ENCODE results near the gene MBOAT2. TPM values are rescaled to one million over a fixed set of nuclear protein-coding genes. Genes with fewer than 3 reads are reported as not detected.

The MBOAT2 gene
- total RNA-seq, 1 donor from 2014 or later, result 5.3 TPM

- no peaks in the 10 kb centered on the region for H3K9me3 ChIP-seq (replicated peaks)
- no peaks in the 10 kb centered on the region for H3K27me3 ChIP-seq (ENCODE audit: low read depth)
- H3K27ac ChIP-seq (replicated peaks), result no peak overlapping the region
- intact Hi-C loops (cut with micrococcal nuclease), result no loop called here
- H3K4me3 ChIP-seq, result no peak overlapping the region
- no peak for TF ChIP-seq CTCF (IDR thresholded peaks at IDR 0.05; ENCODE audit: borderline replicate concordance)
- no peaks in the 10 kb centered on the region for H3K36me3 ChIP-seq
- peaks cover 10% of the 10 kb centered on the region for H3K4me1 ChIP-seq
- DNase-seq, result no peak
Observed at GRCh38 chr2:8997631-8998030, 5.9 kb downstream of the MBOAT2 start.

- Histone ChIP-seq H3K9me3 (replicated peaks) (no peaks in the 10 kb centered on the region), H3K4me3 (no peak overlapping the region), H3K27me3 (ENCODE audit: low read depth) (no peaks in the 10 kb centered on the region), H3K36me3 (no peaks in the 10 kb centered on the region), H3K27ac (replicated peaks) (no peak overlapping the region), H3K4me1 (peaks cover 5% of the 10 kb centered on the region)
- no peak for TF ChIP-seq CTCF (IDR thresholded peaks at IDR 0.05; ENCODE audit: borderline replicate concordance)
- intact Hi-C loops (cut with micrococcal nuclease), result no loop called here
- DNase-seq, result no peak
Observed at GRCh38 chr2:8997108-8997507, 6.4 kb downstream of the MBOAT2 start.

- Histone ChIP-seq H3K27ac (replicated peaks) (no peak overlapping the region), H3K27me3 (ENCODE audit: low read depth) (no peaks in the 10 kb centered on the region), H3K36me3 (no peaks in the 10 kb centered on the region), H3K4me3 (no peak overlapping the region), H3K9me3 (replicated peaks) (no peaks in the 10 kb centered on the region), H3K4me1 (no peaks in the 10 kb centered on the region)
- no peak for DNase-seq
- TF ChIP-seq CTCF (IDR thresholded peaks at IDR 0.05; ENCODE audit: borderline replicate concordance), result no peak
- intact Hi-C loops (cut with micrococcal nuclease), result no loop called here
Observed at GRCh38 chr2:8996006-8996405, 7.5 kb downstream of the MBOAT2 start.

- Histone ChIP-seq H3K27ac (replicated peaks) (no peak overlapping the region), H3K9me3 (replicated peaks) (no peaks in the 10 kb centered on the region), H3K4me3 (no peak overlapping the region), H3K27me3 (ENCODE audit: low read depth) (no peaks in the 10 kb centered on the region), H3K36me3 (no peaks in the 10 kb centered on the region), H3K4me1 (no peaks in the 10 kb centered on the region)
- intact Hi-C loops (cut with micrococcal nuclease), result no loop called here
- no peak for DNase-seq
- TF ChIP-seq CTCF (IDR thresholded peaks at IDR 0.05; ENCODE audit: borderline replicate concordance), result no peak
Observed at GRCh38 chr2:8994386-8994785, 9.1 kb downstream of the MBOAT2 start.

- DNase-seq, result no peak
- no peak overlapping the region for H3K27ac ChIP-seq (replicated peaks)
- no peak for TF ChIP-seq CTCF (IDR thresholded peaks at IDR 0.05; ENCODE audit: borderline replicate concordance)
- no peaks in the 10 kb centered on the region for H3K9me3 ChIP-seq (replicated peaks)
- intact Hi-C loops (cut with micrococcal nuclease), result no loop called here
- no peaks in the 10 kb centered on the region for H3K4me1 ChIP-seq
- no peaks in the 10 kb centered on the region for H3K36me3 ChIP-seq
- no peaks in the 10 kb centered on the region for H3K27me3 ChIP-seq (ENCODE audit: low read depth)
- H3K4me3 ChIP-seq, result no peak overlapping the region
Observed at GRCh38 chr2:8993902-8994278, 9.6 kb downstream of the MBOAT2 start.

Data from left ventricle myocardium inferior (tissue), 1 donor.